HCT116 (cell line): Measurements from ENCODE around the gene SLX1A. TPM values are rescaled to one million over a fixed set of nuclear protein-coding genes. Genes with fewer than 3 reads are reported as not detected.

Source experiments
- ATAC-seq: fragments of 200-7000 bp; cut with Tn5 transposase; 2 replicates; pipeline ENCODE4 v1.9.1; 2020; ENCODE audit warnings: mild to moderate bottlenecking, moderate library complexity
- BruUV-seq: library from RNA; stranded (reverse); fragments of 400-500 nt; replicated peaks from 2 replicates; lab custom pipeline; 2021; lab: Mats Ljungman, UMichigan
- CTCF ChIA-PET: fragments of 300-600 bp; sonication (Branson Sonifier 250); formaldehyde crosslinking; loops from one replicate; lab custom pipeline; 2021; ENCODE audit warnings: antibody characterized with exemption; lab: Charles Lee
- POLR2A ChIA-PET: fragments of 300-600, 350-600 bp; sonication (Branson Sonifier 250); formaldehyde crosslinking; loops from one replicate; lab custom pipeline; 2021; ENCODE audit warnings: antibody characterized with exemption; lab: Charles Lee
- RAD21 ChIA-PET, 2 experiments: fragments of 300-600 bp; sonication (Branson Sonifier 250); formaldehyde crosslinking; loops; one replicate each; lab custom pipeline; 2023; ENCODE audit warnings: low total read pairs in 2 of 2; ENCODE audit not compliant: uncharacterized antibody in 2 of 2, unreplicated experiment in 2 of 2, low non-redundant PET in 1 of 2; lab: Charles Lee
- DNase-seq: peaks from one replicate; pipeline ENCODE4 v3.0.0-alpha.2; 2010; ENCODE audit warnings: low read depth, low spot score
- H2AFZ ChIP-seq: fragments of 200-600 bp; shearing (Covaris generic), sonication (generic); 2 replicates; pipeline ENCODE4 v1.6.1; 2017; ENCODE audit warnings: low read depth, mixed run types, mixed read lengths, antibody characterized with exemption, low read length; ENCODE audit not compliant: poor library complexity, severe bottlenecking
- H3K27ac ChIP-seq: 2 replicates; pipeline ENCODE4 v1.5.1; 2012; ENCODE audit warnings: low read depth, low read length
- H3K27me3 ChIP-seq: fragments of 200-600 bp; sonication (generic); 2 replicates; pipeline ENCODE4 v1.6.1; 2016; ENCODE audit warnings: mixed run types, low read length, mixed read lengths; ENCODE audit not compliant: insufficient read depth
- H3K36me3 ChIP-seq, 2 experiments: fragments of 200-500 bp in 1 of 2; fragments of 200-600 bp in 1 of 2; sonication (Bioruptor generic) in 1 of 2; sonication (generic) in 1 of 2; 2 replicates each; pipeline versions ENCODE4 v1.5.1 to v1.6.1; 2014 to 2016; ENCODE audit warnings: low read length in 2 of 2, inconsistent platforms in 1 of 2, mixed read lengths in 1 of 2, mixed run types in 1 of 2; ENCODE audit not compliant: insufficient read depth in 2 of 2, control insufficient read depth in 1 of 2
- H3K4me1 ChIP-seq, 2 experiments: fragments of 200-600 bp in 1 of 2; sonication (generic) in 1 of 2; 2 replicates each; pipeline versions ENCODE4 v1.5.1 to v1.6.1; 2012 to 2017; ENCODE audit warnings: low read length in 2 of 2, inconsistent platforms in 1 of 2, mild to moderate bottlenecking in 1 of 2, mixed read lengths in 1 of 2, mixed run types in 1 of 2, moderate library complexity in 1 of 2; ENCODE audit not compliant: insufficient read depth in 2 of 2, control insufficient read depth in 1 of 2
- H3K4me2 ChIP-seq: fragments of 200-600 bp; sonication (generic); 2 replicates; pipeline ENCODE4 v1.6.1; 2017; ENCODE audit warnings: mixed run types, low read length, mixed read lengths
- H3K4me3 ChIP-seq, 2 experiments: fragments of 200-600 bp in 1 of 2; sonication (generic) in 1 of 2; replicated peaks in 1 of 2; 2 replicates each; pipeline ENCODE4 v1.5.1; 2011 to 2016; ENCODE audit warnings: low read length in 2 of 2, control low read depth in 1 of 2, low read depth in 1 of 2, mild to moderate bottlenecking in 1 of 2, mixed read lengths in 1 of 2, mixed run types in 1 of 2
- H3K79me2 ChIP-seq: fragments of 200-600 bp; sonication (generic); 2 replicates; pipeline ENCODE4 v1.6.1; 2017; ENCODE audit warnings: mild to moderate bottlenecking, mixed run types, low read length, moderate library complexity, mixed read lengths; ENCODE audit not compliant: insufficient read depth
- H3K9ac ChIP-seq: fragments of 200-600 bp; sonication (generic); 2 replicates; pipeline ENCODE4 v1.6.1; 2016; ENCODE audit warnings: low read length, mixed read lengths
- H3K9me2 ChIP-seq: fragments of 200-600 bp; sonication (generic), shearing (Covaris generic); 2 replicates; pipeline ENCODE4 v1.6.1; 2017; ENCODE audit warnings: mixed run types, mild to moderate bottlenecking, moderate library complexity; ENCODE audit not compliant: insufficient read depth
- H3K9me3 ChIP-seq, 2 experiments: fragments of 200-500 bp in 1 of 2; fragments of 200-600 bp in 1 of 2; sonication (Bioruptor generic) in 1 of 2; sonication (generic) in 1 of 2; 2 replicates each; pipeline ENCODE4 v1.6.1; 2014 to 2017; ENCODE audit warnings: low read length in 2 of 2, mixed read lengths in 2 of 2, inconsistent platforms in 1 of 2, low read depth in 1 of 2, mild to moderate bottlenecking in 1 of 2, mixed run types in 1 of 2, moderate library complexity in 1 of 2; ENCODE audit not compliant: control insufficient read depth in 1 of 2, insufficient read depth in 1 of 2
- H4K20me1 ChIP-seq: fragments of 200-600 bp; sonication (generic), shearing (Covaris generic); 2 replicates; pipeline ENCODE4 v1.6.1; 2017; ENCODE audit warnings: mixed run types, mild to moderate bottlenecking, moderate library complexity; ENCODE audit not compliant: insufficient read depth
- CEBPB ChIP-seq: IDR thresholded peaks from 2 replicates; pipeline ENCODE4 v1.6.1; 2012; ENCODE audit warnings: low read depth
- EGR1 ChIP-seq: IDR thresholded peaks from 2 replicates; pipeline ENCODE4 v1.6.1; 2012; ENCODE audit warnings: low read depth
- ELF1 ChIP-seq: IDR thresholded peaks from 2 replicates; pipeline ENCODE4 v1.6.1; 2012; ENCODE audit warnings: low read depth, borderline replicate concordance
- JUND ChIP-seq: IDR thresholded peaks from 2 replicates; pipeline ENCODE4 v1.6.1; 2012
- SIN3A ChIP-seq: IDR thresholded peaks from 2 replicates; pipeline ENCODE4 v1.6.1; 2012; ENCODE audit warnings: low read depth
- SP1 ChIP-seq: IDR thresholded peaks from 2 replicates; pipeline ENCODE4 v1.6.1; 2012; ENCODE audit warnings: low read depth
- YY1 ChIP-seq: IDR thresholded peaks from 2 replicates; pipeline ENCODE4 v1.6.1; 2011; ENCODE audit warnings: low read length, low read depth, moderate library complexity, mild to moderate bottlenecking; ENCODE audit not compliant: insufficient replicate concordance; ENCODE audit errors: extremely low read depth
- ZFX ChIP-seq: fragments of 450-650 bp; IDR thresholded peaks from 2 replicates; pipeline ENCODE4 v1.6.1; 2017
- intact Hi-C: fragments of 100-400 bp; cut with micrococcal nuclease; formaldehyde crosslinking; loops from 2 replicates; pipeline ENCODE4 v1.10.0; 2022
- total RNA-seq: library from RNA; stranded (reverse); gene quantifications from one replicate; pipeline ENCODE4 v1.2.1, GENCODE V29; 2021; ENCODE audit not compliant: unreplicated experiment
- TF ChIP-seq, protein P1 (sequence below), 3 experiments: fragments of 200-600 bp in 1 of 3; sonication (generic) in 1 of 3; IDR thresholded peaks in 2 of 3; conservative IDR thresholded peaks in 1 of 3; 2 replicates each; pipeline ENCODE4 v1.5.1; 2012 to 2017; ENCODE audit warnings: low read depth in 2 of 3, low read length in 2 of 3, antibody characterized with exemption in 1 of 3, borderline replicate concordance in 1 of 3, control low read depth in 1 of 3, mild to moderate bottlenecking in 1 of 3, mixed read lengths in 1 of 3, mixed run types in 1 of 3, moderate library complexity in 1 of 3; ENCODE audit not compliant: insufficient read depth in 1 of 3
- TF ChIP-seq, protein P2 (sequence below): IDR thresholded peaks from 2 replicates; pipeline ENCODE4 v1.6.1; 2011; ENCODE audit warnings: mild to moderate bottlenecking, low read length, moderate library complexity; ENCODE audit not compliant: insufficient replicate concordance; ENCODE audit errors: extremely low read depth

Gene SLX1A
- total RNA-seq, 1 experiment from 2014 or later: 48.3 TPM

DNA sequence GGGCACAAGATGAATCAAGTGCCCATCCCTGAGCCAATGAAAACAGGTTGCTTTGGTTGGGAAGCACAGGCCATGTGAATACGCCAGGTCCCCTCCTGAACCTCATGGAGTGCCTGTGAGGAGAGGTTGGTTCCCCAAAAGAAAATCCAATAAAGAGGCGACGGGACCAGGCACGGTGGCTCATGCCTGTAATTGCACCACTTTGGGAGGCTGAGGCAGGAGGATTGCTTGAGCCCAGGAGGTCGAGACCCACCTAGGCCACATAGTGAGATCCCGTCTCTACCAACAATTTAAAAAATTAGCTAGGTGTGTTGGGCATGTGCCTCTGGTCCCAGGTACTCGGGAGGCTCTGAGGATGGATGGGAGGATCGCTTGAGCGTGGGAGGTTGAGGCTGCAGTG lies 13.7 kb upstream of the SLX1A start (continued):
- TF ChIP-seq, protein P1, sequence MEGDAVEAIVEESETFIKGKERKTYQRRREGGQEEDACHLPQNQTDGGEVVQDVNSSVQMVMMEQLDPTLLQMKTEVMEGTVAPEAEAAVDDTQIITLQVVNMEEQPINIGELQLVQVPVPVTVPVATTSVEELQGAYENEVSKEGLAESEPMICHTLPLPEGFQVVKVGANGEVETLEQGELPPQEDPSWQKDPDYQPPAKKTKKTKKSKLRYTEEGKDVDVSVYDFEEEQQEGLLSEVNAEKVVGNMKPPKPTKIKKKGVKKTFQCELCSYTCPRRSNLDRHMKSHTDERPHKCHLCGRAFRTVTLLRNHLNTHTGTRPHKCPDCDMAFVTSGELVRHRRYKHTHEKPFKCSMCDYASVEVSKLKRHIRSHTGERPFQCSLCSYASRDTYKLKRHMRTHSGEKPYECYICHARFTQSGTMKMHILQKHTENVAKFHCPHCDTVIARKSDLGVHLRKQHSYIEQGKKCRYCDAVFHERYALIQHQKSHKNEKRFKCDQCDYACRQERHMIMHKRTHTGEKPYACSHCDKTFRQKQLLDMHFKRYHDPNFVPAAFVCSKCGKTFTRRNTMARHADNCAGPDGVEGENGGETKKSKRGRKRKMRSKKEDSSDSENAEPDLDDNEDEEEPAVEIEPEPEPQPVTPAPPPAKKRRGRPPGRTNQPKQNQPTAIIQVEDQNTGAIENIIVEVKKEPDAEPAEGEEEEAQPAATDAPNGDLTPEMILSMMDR (IDR thresholded peaks at IDR 0.05 in 2 of 3, conservative IDR thresholded peaks at IDR 0.05 in 1 of 3; ENCODE audit: borderline replicate concordance in 1 of 3, insufficient read depth in 1 of 3, low read depth in 2 of 3, low read length in 2 of 3): no peak
- TF ChIP-seq ZFX (no peak), JUND (no peak), ELF1 (no peak), SP1 (no peak), YY1 (no peak)
- TF ChIP-seq, protein P2, sequence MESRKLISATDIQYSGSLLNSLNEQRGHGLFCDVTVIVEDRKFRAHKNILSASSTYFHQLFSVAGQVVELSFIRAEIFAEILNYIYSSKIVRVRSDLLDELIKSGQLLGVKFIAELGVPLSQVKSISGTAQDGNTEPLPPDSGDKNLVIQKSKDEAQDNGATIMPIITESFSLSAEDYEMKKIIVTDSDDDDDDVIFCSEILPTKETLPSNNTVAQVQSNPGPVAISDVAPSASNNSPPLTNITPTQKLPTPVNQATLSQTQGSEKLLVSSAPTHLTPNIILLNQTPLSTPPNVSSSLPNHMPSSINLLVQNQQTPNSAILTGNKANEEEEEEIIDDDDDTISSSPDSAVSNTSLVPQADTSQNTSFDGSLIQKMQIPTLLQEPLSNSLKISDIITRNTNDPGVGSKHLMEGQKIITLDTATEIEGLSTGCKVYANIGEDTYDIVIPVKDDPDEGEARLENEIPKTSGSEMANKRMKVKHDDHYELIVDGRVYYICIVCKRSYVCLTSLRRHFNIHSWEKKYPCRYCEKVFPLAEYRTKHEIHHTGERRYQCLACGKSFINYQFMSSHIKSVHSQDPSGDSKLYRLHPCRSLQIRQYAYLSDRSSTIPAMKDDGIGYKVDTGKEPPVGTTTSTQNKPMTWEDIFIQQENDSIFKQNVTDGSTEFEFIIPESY: no peak

DNA sequence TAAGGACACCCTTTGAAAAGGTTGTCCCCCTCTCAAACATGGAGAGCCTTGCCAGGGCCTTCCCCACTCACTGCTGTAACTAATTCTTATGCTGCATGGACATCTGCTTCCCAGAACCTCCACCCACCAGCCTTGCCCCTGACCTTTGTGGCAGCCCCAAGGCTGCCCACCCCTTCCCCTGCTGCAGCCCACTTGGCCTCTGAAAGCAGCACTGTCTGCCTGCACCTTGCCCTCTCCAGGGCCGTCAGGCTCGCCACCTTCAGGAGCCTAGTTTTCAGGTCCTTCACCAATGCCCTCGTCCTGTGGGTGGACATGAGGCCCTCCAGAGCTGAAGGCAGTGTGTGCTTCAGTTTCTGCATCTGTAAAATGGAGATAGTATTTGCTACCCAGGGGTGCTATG lies 12.9 kb upstream of the SLX1A start:
- intact Hi-C loops: no loop called here
- H3K36me3 ChIP-seq: no peaks in the 10 kb centered on the region
- H3K4me1 ChIP-seq: peaks cover 13 to 20% of the 10 kb centered on the region in 2 experiments; a peak in 3 of 4 replicates
- H3K9ac ChIP-seq: no peak overlapping the region
- ChIA-PET CTCF (no interaction called here), POLR2A (no interaction called here), RAD21 (no interaction called here)
- ATAC-seq (no peak), DNase-seq (no peak)
- no peaks in the 10 kb centered on the region for H3K27me3 ChIP-seq
- H3K79me2 ChIP-seq: no peaks in the 10 kb centered on the region
- H3K9me3 ChIP-seq: no peaks in the 10 kb centered on the region
- H3K9me2 ChIP-seq: no peaks in the 10 kb centered on the region
- H2AFZ ChIP-seq: no peak overlapping the region
- no TSS peak for BruUV-seq
- no peaks in the 10 kb centered on the region for H4K20me1 ChIP-seq
- no peak overlapping the region for H3K27ac ChIP-seq
- H3K4me2 ChIP-seq: no peak overlapping the region
- TF ChIP-seq CEBPB (no peak), EGR1 (no peak), ZFX (no peak), SIN3A (no peak)
- no peak overlapping the region for H3K4me3 ChIP-seq
